ENCODE data around the gene KDSR.

KDSR gene

GRCh38 chr18:63306819-63307550 lies 60.0 kb downstream of the KDSR start:
- TF ChIP-seq FOXP2 (optimal IDR thresholded peaks at IDR 0.05; ENCODE audit: borderline replicate concordance, extremely low read depth, extremely low read length, insufficient read depth) (no peak), POLR2AphosphoS5 (IDR thresholded peaks at IDR 0.05; ENCODE audit: low read depth, low read length) (no peak), SIN3A (IDR thresholded peaks at IDR 0.05; ENCODE audit: borderline replicate concordance, insufficient read depth, low read length) (no peak), TAF1 (IDR thresholded peaks at IDR 0.05; ENCODE audit: borderline replicate concordance, insufficient read depth, low read length) (no peak), REST (IDR thresholded peaks at IDR 0.05; ENCODE audit: insufficient read depth in 1 of 2, low read depth in 2 of 2, low read length in 2 of 2) (no peak)

- TF ChIP-seq SIN3A (IDR thresholded peaks at IDR 0.05; ENCODE audit: borderline replicate concordance, insufficient read depth, low read length): no peak
- TF ChIP-seq POLR2AphosphoS5 (IDR thresholded peaks at IDR 0.05; ENCODE audit: low read depth, low read length): no peak
- TF ChIP-seq FOXP2 (optimal IDR thresholded peaks at IDR 0.05; ENCODE audit: borderline replicate concordance, extremely low read depth, extremely low read length, insufficient read depth): no peak
- TF ChIP-seq REST (IDR thresholded peaks at IDR 0.05; ENCODE audit: insufficient read depth in 1 of 2, low read depth in 2 of 2, low read length in 2 of 2): no peak
These were observed 60.8 kb downstream of the KDSR start for GRCh38 chr18:63306249-63306648.

GRCh38 chr18:63303547-63303946 lies 63.5 kb downstream of the KDSR start:
- no peak for TF ChIP-seq FOXP2 (optimal IDR thresholded peaks at IDR 0.05; ENCODE audit: borderline replicate concordance, extremely low read depth, extremely low read length, insufficient read depth)
- TF ChIP-seq TAF1 (IDR thresholded peaks at IDR 0.05; ENCODE audit: borderline replicate concordance, insufficient read depth, low read length): no peak
- no peak for TF ChIP-seq SIN3A (IDR thresholded peaks at IDR 0.05; ENCODE audit: borderline replicate concordance, insufficient read depth, low read length)
- no peak for TF ChIP-seq REST (IDR thresholded peaks at IDR 0.05; ENCODE audit: insufficient read depth in 1 of 2, low read depth in 2 of 2, low read length in 2 of 2)
- no peak for TF ChIP-seq POLR2AphosphoS5 (IDR thresholded peaks at IDR 0.05; ENCODE audit: low read depth, low read length)

GRCh38 chr18:63302636-63303405 lies 64.2 kb downstream of the KDSR start:
- TF ChIP-seq POLR2AphosphoS5 (IDR thresholded peaks at IDR 0.05; ENCODE audit: low read depth, low read length) (no peak), SIN3A (IDR thresholded peaks at IDR 0.05; ENCODE audit: borderline replicate concordance, insufficient read depth, low read length) (no peak), TAF1 (IDR thresholded peaks at IDR 0.05; ENCODE audit: borderline replicate concordance, insufficient read depth, low read length) (no peak), REST (IDR thresholded peaks at IDR 0.05; ENCODE audit: insufficient read depth in 1 of 2, low read depth in 2 of 2, low read length in 2 of 2) (no peak), FOXP2 (optimal IDR thresholded peaks at IDR 0.05; ENCODE audit: borderline replicate concordance, extremely low read depth, extremely low read length, insufficient read depth) (no peak)

Data from PFSK-1 (cell line).